Measurements from ENCODE around the gene PPM1M. TPM values are rescaled to one million over a fixed set of nuclear protein-coding genes. Genes with fewer than 3 reads are reported as not detected.

Gene PPM1M
- total RNA-seq, 2 experiments from 2014 or later: 91.1 to 94.1 TPM

- Mint-ChIP-seq H3K4me1 (peaks cover 44% of the 10 kb centered on the region), H3K9me3 (ENCODE audit: low read depth) (no peaks in the 10 kb centered on the region), H3K36me3 (peaks cover 71% of the 10 kb centered on the region), H3K27me3 (no peaks in the 10 kb centered on the region), H3K4me3 (no peak overlapping the region), H3K27ac (peak overlapping the region; percentile 4)
- ATAC-seq (no peak), DNase-seq (no peak)
- CTCF ChIA-PET: interaction anchor here (1.0 to 2.6 kb wide), 6 partner anchors 11 to 204 kb away, joined by 3 to 19 read pairs (median 5); no protein-coding TSS in a partner anchor
These were observed 39.7 kb upstream of the PPM1M start for GRCh38 chr3:52205727-52206372.

- H3K4me3 Mint-ChIP-seq: no peak overlapping the region
- no peaks in the 10 kb centered on the region for H3K27me3 Mint-ChIP-seq
- H3K9me3 Mint-ChIP-seq (ENCODE audit: low read depth): no peaks in the 10 kb centered on the region
- ATAC-seq (no peak), DNase-seq (no peak)
- H3K4me1 Mint-ChIP-seq: peaks cover 24% of the 10 kb centered on the region
- H3K36me3 Mint-ChIP-seq: peaks cover 70% of the 10 kb centered on the region
- no peak overlapping the region for H3K27ac Mint-ChIP-seq
- CTCF ChIA-PET: interaction anchor here (1.0 to 4.4 kb wide), 4 partner anchors 8 to 131 kb away, joined by 3 to 22 read pairs (median 6); no protein-coding TSS in a partner anchor
These were observed 37.0 kb upstream of the PPM1M start for GRCh38 chr3:52208556-52208955.

- H3K27me3 Mint-ChIP-seq: no peaks in the 10 kb centered on the region
- H3K4me3 Mint-ChIP-seq: no peak overlapping the region
- no peak for ATAC-seq
- H3K9me3 Mint-ChIP-seq (ENCODE audit: low read depth): no peaks in the 10 kb centered on the region
- no peak for DNase-seq
- peaks cover 61% of the 10 kb centered on the region for H3K36me3 Mint-ChIP-seq
- no peak overlapping the region for H3K27ac Mint-ChIP-seq
- peaks cover 12% of the 10 kb centered on the region for H3K4me1 Mint-ChIP-seq
- CTCF ChIA-PET: interaction anchor here (0.8 to 4.4 kb wide), 3 partner anchors 10 to 129 kb away, joined by 3 to 22 read pairs (median 7); no protein-coding TSS in a partner anchor
These were observed 35.5 kb upstream of the PPM1M start for GRCh38 chr3:52210037-52210436.

GRCh38 chr3:52210550-52211046 is 35.0 kb upstream of the PPM1M start:
- Mint-ChIP-seq H3K9me3 (ENCODE audit: low read depth) (no peaks in the 10 kb centered on the region), H3K27me3 (no peaks in the 10 kb centered on the region), H3K4me1 (peaks cover 9% of the 10 kb centered on the region), H3K36me3 (peaks cover 58% of the 10 kb centered on the region), H3K27ac (no peak overlapping the region), H3K4me3 (no peak overlapping the region)
- ATAC-seq (no peak), DNase-seq (no peak)
- CTCF ChIA-PET: interaction anchor here (0.8 to 4.4 kb wide), 3 partner anchors 9 to 129 kb away, joined by 3 to 22 read pairs (median 7); no protein-coding TSS in a partner anchor

- Mint-ChIP-seq H3K36me3 (peaks cover 54% of the 10 kb centered on the region), H3K4me1 (peaks cover 6% of the 10 kb centered on the region), H3K27me3 (no peaks in the 10 kb centered on the region), H3K27ac (no peak overlapping the region), H3K9me3 (ENCODE audit: low read depth) (no peaks in the 10 kb centered on the region), H3K4me3 (no peak overlapping the region)
- no peak for ATAC-seq
- DNase-seq: no peak
- CTCF ChIA-PET: interaction anchor here (1.5 kb wide), 1 partner anchor 9 kb away, joined by 4 read pairs; no protein-coding TSS in a partner anchor
These were observed 34.2 kb upstream of the PPM1M start for GRCh38 chr3:52211268-52211891.

- no peaks in the 10 kb centered on the region for H3K27me3 Mint-ChIP-seq
- DNase-seq: no peak
- H3K4me3 Mint-ChIP-seq: no peak overlapping the region
- H3K27ac Mint-ChIP-seq: no peak overlapping the region
- H3K36me3 Mint-ChIP-seq: peaks cover 41% of the 10 kb centered on the region
- peaks cover 22% of the 10 kb centered on the region for H3K4me1 Mint-ChIP-seq
- ATAC-seq: no peak
- CTCF ChIA-PET: interaction anchor here (1.0 kb wide), 1 partner anchor 126 kb away, joined by 4 read pairs; no protein-coding TSS in a partner anchor
- no peaks in the 10 kb centered on the region for H3K9me3 Mint-ChIP-seq (ENCODE audit: low read depth)
These were observed 32.6 kb upstream of the PPM1M start for GRCh38 chr3:52213005-52213404.

- no peak overlapping the region for H3K4me3 Mint-ChIP-seq
- no peaks in the 10 kb centered on the region for H3K9me3 Mint-ChIP-seq (ENCODE audit: low read depth)
- peaks cover 30% of the 10 kb centered on the region for H3K4me1 Mint-ChIP-seq
- no peaks in the 10 kb centered on the region for H3K27me3 Mint-ChIP-seq
- no peak overlapping the region for H3K27ac Mint-ChIP-seq
- CTCF ChIA-PET: no interaction called here
- DNase-seq (no peak), ATAC-seq (no peak)
- peaks cover 36% of the 10 kb centered on the region for H3K36me3 Mint-ChIP-seq
These were observed 31.7 kb upstream of the PPM1M start for GRCh38 chr3:52213901-52214300.

GRCh38 chr3:52215351-52215750 is 30.2 kb upstream of the PPM1M start:
- DNase-seq: no peak
- no peak for ATAC-seq
- H3K36me3 Mint-ChIP-seq: peaks cover 28% of the 10 kb centered on the region
- no peak overlapping the region for H3K4me3 Mint-ChIP-seq
- H3K27me3 Mint-ChIP-seq: no peaks in the 10 kb centered on the region
- H3K27ac Mint-ChIP-seq: peak overlapping the region; percentile 72
- peaks cover 42% of the 10 kb centered on the region for H3K4me1 Mint-ChIP-seq
- CTCF ChIA-PET: no interaction called here
- H3K9me3 Mint-ChIP-seq (ENCODE audit: low read depth): no peaks in the 10 kb centered on the region

- H3K9me3 Mint-ChIP-seq (ENCODE audit: low read depth): no peaks in the 10 kb centered on the region
- peaks cover 21% of the 10 kb centered on the region for H3K36me3 Mint-ChIP-seq
- H3K4me3 Mint-ChIP-seq: peak overlapping the region; percentile 78
- CTCF ChIA-PET: interaction anchor here (0.8 to 8.5 kb wide), 9 partner anchors 12 to 230 kb away, joined by 3 to 144 read pairs (median 4); partner anchors contain the start of gene WDR82
- peak overlapping the region; percentile 88 for H3K27ac Mint-ChIP-seq
- ATAC-seq (peak; percentile 45), DNase-seq (peak; percentile 63)
- H3K4me1 Mint-ChIP-seq: peaks cover 56% of the 10 kb centered on the region
- no peaks in the 10 kb centered on the region for H3K27me3 Mint-ChIP-seq
These were observed 28.8 kb upstream of the PPM1M start for GRCh38 chr3:52216585-52217408.

- ATAC-seq: no peak
- Mint-ChIP-seq H3K27me3 (no peaks in the 10 kb centered on the region), H3K36me3 (peaks cover 17% of the 10 kb centered on the region), H3K27ac (peak overlapping the region; percentile 88), H3K4me1 (peaks cover 62% of the 10 kb centered on the region), H3K9me3 (ENCODE audit: low read depth) (no peaks in the 10 kb centered on the region), H3K4me3 (peak overlapping the region; percentile 78)
- no peak for DNase-seq
- CTCF ChIA-PET: interaction anchor here (0.8 to 8.5 kb wide), 14 partner anchors 13 to 235 kb away, joined by 3 to 144 read pairs (median 4); partner anchors contain the start of genes TWF2 and WDR82
These were observed 28.2 kb upstream of the PPM1M start for GRCh38 chr3:52217409-52217805.

GRCh38 chr3:52218026-52218425 is 27.5 kb upstream of the PPM1M start:
- no peaks in the 10 kb centered on the region for H3K9me3 Mint-ChIP-seq (ENCODE audit: low read depth)
- no peaks in the 10 kb centered on the region for H3K27me3 Mint-ChIP-seq
- DNase-seq (no peak), ATAC-seq (no peak)
- peak overlapping the region; percentile 78 for H3K4me3 Mint-ChIP-seq
- H3K36me3 Mint-ChIP-seq: peaks cover 13% of the 10 kb centered on the region
- peaks cover 69% of the 10 kb centered on the region for H3K4me1 Mint-ChIP-seq
- peak overlapping the region; percentile 88 for H3K27ac Mint-ChIP-seq
- CTCF ChIA-PET: interaction anchor here (1.0 to 8.5 kb wide), 12 partner anchors 9 to 235 kb away, joined by 3 to 144 read pairs (median 5); partner anchors contain the start of genes TWF2 and WDR82

GRCh38 chr3:52218454-52218853 is 27.1 kb upstream of the PPM1M start:
- H3K36me3 Mint-ChIP-seq: peaks cover 11% of the 10 kb centered on the region
- H3K9me3 Mint-ChIP-seq (ENCODE audit: low read depth): no peaks in the 10 kb centered on the region
- H3K27ac Mint-ChIP-seq: peak overlapping the region; percentile 88
- ATAC-seq (peak; percentile 59), DNase-seq (peak; percentile 83)
- peak overlapping the region; percentile 78 for H3K4me3 Mint-ChIP-seq
- H3K4me1 Mint-ChIP-seq: peaks cover 73% of the 10 kb centered on the region
- no peaks in the 10 kb centered on the region for H3K27me3 Mint-ChIP-seq
- CTCF ChIA-PET: interaction anchor here (1.0 to 8.5 kb wide), 14 partner anchors 10 to 236 kb away, joined by 3 to 144 read pairs (median 5); partner anchors contain the start of genes DNAH1, RPL29, TWF2 and WDR82
